ENCODE data around the gene CCDC88C. TPM values are rescaled to one million over a fixed set of nuclear protein-coding genes. Genes with fewer than 3 reads are reported as not detected.

The CCDC88C gene
- total RNA-seq, 2 experiments from 2014 or later = 137 to 253 TPM

GRCh38 chr14:91238085-91238484 lies 179.5 kb downstream of the CCDC88C start:
- H3K9me2 ChIP-seq (ENCODE audit: insufficient read depth, low read length) = no peaks in the 10 kb centered on the region
- no peaks in the 10 kb centered on the region for H3K79me2 ChIP-seq (ENCODE audit: insufficient read depth, low read depth, low read length)
- ChIA-PET POLR2A (no interaction called here), CTCF (ENCODE audit: unreplicated experiment) (no interaction called here)
- no TSS peak for BruUV-seq (replicated peaks)
- H2AFZ ChIP-seq (ENCODE audit: low read length) = no peak overlapping the region
- no peak for TF ChIP-seq EZH2phosphoT487 (IDR thresholded peaks at IDR 0.05; ENCODE audit: borderline replicate concordance, low read depth, low read length)
- TF ChIP-seq, protein P1, sequence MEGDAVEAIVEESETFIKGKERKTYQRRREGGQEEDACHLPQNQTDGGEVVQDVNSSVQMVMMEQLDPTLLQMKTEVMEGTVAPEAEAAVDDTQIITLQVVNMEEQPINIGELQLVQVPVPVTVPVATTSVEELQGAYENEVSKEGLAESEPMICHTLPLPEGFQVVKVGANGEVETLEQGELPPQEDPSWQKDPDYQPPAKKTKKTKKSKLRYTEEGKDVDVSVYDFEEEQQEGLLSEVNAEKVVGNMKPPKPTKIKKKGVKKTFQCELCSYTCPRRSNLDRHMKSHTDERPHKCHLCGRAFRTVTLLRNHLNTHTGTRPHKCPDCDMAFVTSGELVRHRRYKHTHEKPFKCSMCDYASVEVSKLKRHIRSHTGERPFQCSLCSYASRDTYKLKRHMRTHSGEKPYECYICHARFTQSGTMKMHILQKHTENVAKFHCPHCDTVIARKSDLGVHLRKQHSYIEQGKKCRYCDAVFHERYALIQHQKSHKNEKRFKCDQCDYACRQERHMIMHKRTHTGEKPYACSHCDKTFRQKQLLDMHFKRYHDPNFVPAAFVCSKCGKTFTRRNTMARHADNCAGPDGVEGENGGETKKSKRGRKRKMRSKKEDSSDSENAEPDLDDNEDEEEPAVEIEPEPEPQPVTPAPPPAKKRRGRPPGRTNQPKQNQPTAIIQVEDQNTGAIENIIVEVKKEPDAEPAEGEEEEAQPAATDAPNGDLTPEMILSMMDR (conservative IDR thresholded peaks at IDR 0.05; ENCODE audit: low read length) = no peak
- H4K20me1 ChIP-seq (ENCODE audit: insufficient read depth, low read length) = no peaks in the 10 kb centered on the region
- peaks cover 23% of the 10 kb centered on the region for H3K4me1 ChIP-seq (ENCODE audit: insufficient read depth, low read length, poor library complexity, severe bottlenecking)
- H3K4me3 ChIP-seq (ENCODE audit: low read depth, low read length, poor library complexity, severe bottlenecking) = no peak overlapping the region
- no peaks in the 10 kb centered on the region for H3K36me3 ChIP-seq (ENCODE audit: insufficient read depth, low read length)
- no peak overlapping the region for H3K27ac ChIP-seq (ENCODE audit: low read depth, low read length, poor library complexity, severe bottlenecking)
- H3K9me3 ChIP-seq (ENCODE audit: low read length) = no peaks in the 10 kb centered on the region
- intact Hi-C loops (cut with micrococcal nuclease; ENCODE audit: unreplicated experiment) = no loop called here
- DNase-seq (ENCODE audit: low spot score) = no peak
- no peak overlapping the region for H3K4me2 ChIP-seq (ENCODE audit: low read length)

DNA sequence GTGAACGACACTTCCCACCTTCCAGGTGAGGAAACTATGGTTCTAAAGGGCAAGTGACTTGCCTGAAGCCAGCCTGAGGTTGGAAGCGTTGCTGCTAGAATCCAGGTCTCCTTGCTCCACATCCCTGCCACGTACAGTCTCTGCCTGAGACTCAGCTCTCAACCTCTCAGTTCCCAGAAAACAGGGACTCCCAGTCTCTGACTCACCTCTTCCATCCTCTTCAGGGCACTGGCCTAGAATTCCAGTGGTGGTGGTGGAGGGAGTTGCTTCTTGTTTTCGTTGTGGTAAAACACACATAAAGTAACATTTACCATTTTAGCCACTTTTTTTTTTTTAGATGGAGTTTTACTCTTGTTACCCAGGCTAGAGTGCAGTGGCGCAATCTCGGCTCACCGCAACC lies 180.4 kb downstream of the CCDC88C start:
- H3K4me1 ChIP-seq (ENCODE audit: insufficient read depth, low read length, poor library complexity, severe bottlenecking) = peaks cover 14% of the 10 kb centered on the region
- ChIA-PET CTCF (ENCODE audit: unreplicated experiment) (no interaction called here), POLR2A (no interaction called here)
- no peak overlapping the region for H3K4me3 ChIP-seq (ENCODE audit: low read depth, low read length, poor library complexity, severe bottlenecking)
- H3K79me2 ChIP-seq (ENCODE audit: insufficient read depth, low read depth, low read length) = no peaks in the 10 kb centered on the region
- no peaks in the 10 kb centered on the region for H3K36me3 ChIP-seq (ENCODE audit: insufficient read depth, low read length)
- intact Hi-C loops (cut with micrococcal nuclease; ENCODE audit: unreplicated experiment) = no loop called here
- no peak for DNase-seq (ENCODE audit: low spot score)
- no peak overlapping the region for H2AFZ ChIP-seq (ENCODE audit: low read length)
- BruUV-seq (replicated peaks) = no TSS peak
- H3K27ac ChIP-seq (ENCODE audit: low read depth, low read length, poor library complexity, severe bottlenecking) = no peak overlapping the region
- H3K9me2 ChIP-seq (ENCODE audit: insufficient read depth, low read length) = no peaks in the 10 kb centered on the region
- no peak overlapping the region for H3K4me2 ChIP-seq (ENCODE audit: low read length)
- H4K20me1 ChIP-seq (ENCODE audit: insufficient read depth, low read length) = no peaks in the 10 kb centered on the region
- no peaks in the 10 kb centered on the region for H3K9me3 ChIP-seq (ENCODE audit: low read length)
- no peak for TF ChIP-seq EZH2phosphoT487 (IDR thresholded peaks at IDR 0.05; ENCODE audit: borderline replicate concordance, low read depth, low read length)
- TF ChIP-seq, protein P1 (conservative IDR thresholded peaks at IDR 0.05; ENCODE audit: low read length) = no peak

DNA sequence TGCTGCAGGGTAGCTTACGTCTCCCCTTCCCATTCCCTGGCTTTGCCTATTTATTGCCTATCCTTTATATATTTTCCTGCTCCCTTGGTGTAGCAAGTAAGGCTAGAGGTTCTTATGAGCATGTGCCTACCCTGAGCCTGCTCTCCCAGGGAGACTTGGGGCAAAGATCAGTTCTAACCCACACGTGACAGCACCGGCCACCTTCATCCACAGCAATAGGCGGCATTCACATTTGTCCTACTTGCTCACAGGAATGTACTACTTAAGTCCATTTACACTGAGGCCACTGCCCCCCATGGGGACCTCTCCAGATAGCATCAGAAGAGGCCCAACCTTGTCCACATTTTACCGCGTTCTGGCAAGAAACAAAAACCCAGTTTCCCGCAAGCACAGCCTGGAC lies 181.8 kb downstream of the CCDC88C start:
- intact Hi-C loops (cut with micrococcal nuclease; ENCODE audit: unreplicated experiment) = no loop called here
- TF ChIP-seq EZH2phosphoT487 (IDR thresholded peaks at IDR 0.05; ENCODE audit: borderline replicate concordance, low read depth, low read length) = no peak
- TF ChIP-seq, protein P1 (conservative IDR thresholded peaks at IDR 0.05; ENCODE audit: low read length) = no peak
- no TSS peak for BruUV-seq (replicated peaks)
- Histone ChIP-seq H3K27ac (ENCODE audit: low read depth, low read length, poor library complexity, severe bottlenecking) (no peak overlapping the region), H4K20me1 (ENCODE audit: insufficient read depth, low read length) (no peaks in the 10 kb centered on the region), H3K4me1 (ENCODE audit: insufficient read depth, low read length, poor library complexity, severe bottlenecking) (peaks cover under 1% of the 10 kb centered on the region), H3K4me3 (ENCODE audit: low read depth, low read length, poor library complexity, severe bottlenecking) (no peak overlapping the region), H2AFZ (ENCODE audit: low read length) (no peak overlapping the region), H3K9me3 (ENCODE audit: low read length) (peaks cover 7% of the 10 kb centered on the region), H3K79me2 (ENCODE audit: insufficient read depth, low read depth, low read length) (no peaks in the 10 kb centered on the region), H3K9me2 (ENCODE audit: insufficient read depth, low read length) (no peaks in the 10 kb centered on the region), H3K36me3 (ENCODE audit: insufficient read depth, low read length) (peaks cover 7% of the 10 kb centered on the region), H3K4me2 (ENCODE audit: low read length) (no peak overlapping the region)
- CTCF ChIA-PET (ENCODE audit: unreplicated experiment) = no interaction called here
- no peak for DNase-seq (ENCODE audit: low spot score)
- POLR2A ChIA-PET = interaction anchor here (0.6 to 0.7 kb wide), 2 partner anchors 8 to 11 kb away, joined by 4 read pairs; partner anchors contain the start of gene GPR68

All from OCI-LY7 (cell line).